ENCODE measurements around the gene COX6B2.

COX6B2 gene

GRCh38 chr19:55312621-55313512 lies 41.7 kb downstream of the COX6B2 start:
- Histone ChIP-seq H2BK12ac (ENCODE audit: low read length) (peak overlapping the region; percentile 84), H2BK5ac (ENCODE audit: low read length) (peak overlapping the region; percentile 75), H3K36me3 (replicated peaks in 1 of 2; ENCODE audit: control insufficient read depth in 2 of 2, insufficient read depth in 2 of 2, low read length in 2 of 2) (peaks cover 19 to 36% of the 10 kb centered on the region in 2 donors), H4K8ac (ENCODE audit: low read depth, low read length) (no peak overlapping the region), H3K79me1 (ENCODE audit: low read depth, low read length) (no peaks in the 10 kb centered on the region), H3K23ac (ENCODE audit: low read depth, low read length, poor library complexity) (peak overlapping the region; percentile 85), H3K4me2 (ENCODE audit: insufficient read depth, low read length, poor library complexity, severe bottlenecking) (no peak overlapping the region), H3K14ac (ENCODE audit: low read length) (no peak overlapping the region), H3K4me3 (ENCODE audit: low read length in 2 of 2) (no peak overlapping the region), H3K4ac (ENCODE audit: low read length) (peak overlapping the region; percentile 37), H2BK120ac (ENCODE audit: low read depth, low read length) (no peak overlapping the region), H2AK5ac (ENCODE audit: low read depth, low read length) (peak overlapping the region; percentile 63), H3K27me3 (ENCODE audit: control insufficient read depth in 3 of 3, insufficient read depth in 3 of 3, low read depth in 1 of 3, low read length in 3 of 3) (no peaks in the 10 kb centered on the region), H2BK15ac (ENCODE audit: low read length) (no peak overlapping the region), H3K4me1 (ENCODE audit: control insufficient read depth in 2 of 2, insufficient read depth in 1 of 2, low read depth in 1 of 2, low read length in 2 of 2) (peaks cover 3 to 4% of the 10 kb centered on the region in 2 donors), H4K91ac (ENCODE audit: low read depth, low read length, poor library complexity) (no peak overlapping the region), H3K27ac (replicated peaks; ENCODE audit: low read length) (peak overlapping the region; percentile 26), H2AFZ (ENCODE audit: low read length) (no peak overlapping the region), H3K18ac (ENCODE audit: low read length) (no peak overlapping the region), H3K9ac (ENCODE audit: low read depth, low read length, poor library complexity) (no peak overlapping the region), H3K9me3 (replicated peaks in 1 of 2; ENCODE audit: control insufficient read depth in 2 of 2, insufficient read depth in 1 of 2, low read depth in 1 of 2, low read length in 2 of 2) (peaks cover 2 to 5% of the 10 kb centered on the region in 2 donors)
- WGBS, 2 donors (ENCODE audit: extremely low coverage in 2 of 2, insufficient read length in 2 of 2, insufficient replicate concordance in 1 of 2), result no CpG with 5 or more reads among the region's 47 CpGs
- no peak for DNase-seq (ENCODE audit: low spot score)

GRCh38 chr19:55311797-55312196 lies 42.7 kb downstream of the COX6B2 start:
- Histone ChIP-seq H3K9me3 (replicated peaks in 1 of 2; ENCODE audit: control insufficient read depth in 2 of 2, insufficient read depth in 1 of 2, low read depth in 1 of 2, low read length in 2 of 2) (peaks cover 2 to 5% of the 10 kb centered on the region in 2 donors), H3K4me3 (ENCODE audit: low read length in 2 of 2) (no peak overlapping the region), H3K79me1 (ENCODE audit: low read depth, low read length) (no peaks in the 10 kb centered on the region), H4K8ac (ENCODE audit: low read depth, low read length) (no peak overlapping the region), H4K91ac (ENCODE audit: low read depth, low read length, poor library complexity) (no peak overlapping the region), H2AFZ (ENCODE audit: low read length) (no peak overlapping the region), H3K18ac (ENCODE audit: low read length) (no peak overlapping the region), H3K4me1 (ENCODE audit: control insufficient read depth in 2 of 2, insufficient read depth in 1 of 2, low read depth in 1 of 2, low read length in 2 of 2) (peaks cover 3 to 4% of the 10 kb centered on the region in 2 donors), H2BK120ac (ENCODE audit: low read depth, low read length) (no peak overlapping the region), H2BK5ac (ENCODE audit: low read length) (peak overlapping the region; percentile 82), H3K4ac (ENCODE audit: low read length) (no peak overlapping the region), H3K27me3 (ENCODE audit: control insufficient read depth in 3 of 3, insufficient read depth in 3 of 3, low read depth in 1 of 3, low read length in 3 of 3) (no peaks in the 10 kb centered on the region), H3K23ac (ENCODE audit: low read depth, low read length, poor library complexity) (no peak overlapping the region), H3K9ac (ENCODE audit: low read depth, low read length, poor library complexity) (no peak overlapping the region), H2BK12ac (ENCODE audit: low read length) (no peak overlapping the region), H3K14ac (ENCODE audit: low read length) (no peak overlapping the region), H3K27ac (replicated peaks; ENCODE audit: low read length) (no peak overlapping the region), H2AK5ac (ENCODE audit: low read depth, low read length) (no peak overlapping the region), H3K4me2 (ENCODE audit: insufficient read depth, low read length, poor library complexity, severe bottlenecking) (no peak overlapping the region), H2BK15ac (ENCODE audit: low read length) (no peak overlapping the region), H3K36me3 (replicated peaks in 1 of 2; ENCODE audit: control insufficient read depth in 2 of 2, insufficient read depth in 2 of 2, low read length in 2 of 2) (peaks cover 22 to 45% of the 10 kb centered on the region in 2 donors)
- WGBS, 2 donors (ENCODE audit: extremely low coverage in 2 of 2, insufficient read length in 2 of 2, insufficient replicate concordance in 1 of 2), result no CpG with 5 or more reads among the region's 18 CpGs
- DNase-seq (ENCODE audit: low spot score), result no peak

GRCh38 chr19:55311397-55311796 lies 43.1 kb downstream of the COX6B2 start:
- Histone ChIP-seq H3K23ac (ENCODE audit: low read depth, low read length, poor library complexity) (no peak overlapping the region), H3K27ac (replicated peaks; ENCODE audit: low read length) (no peak overlapping the region), H3K9me3 (replicated peaks in 1 of 2; ENCODE audit: control insufficient read depth in 2 of 2, insufficient read depth in 1 of 2, low read depth in 1 of 2, low read length in 2 of 2) (peaks cover 2 to 5% of the 10 kb centered on the region in 2 donors), H3K27me3 (ENCODE audit: control insufficient read depth in 3 of 3, insufficient read depth in 3 of 3, low read depth in 1 of 3, low read length in 3 of 3) (no peaks in the 10 kb centered on the region), H3K9ac (ENCODE audit: low read depth, low read length, poor library complexity) (no peak overlapping the region), H3K36me3 (replicated peaks in 1 of 2; ENCODE audit: control insufficient read depth in 2 of 2, insufficient read depth in 2 of 2, low read length in 2 of 2) (peaks cover 26 to 49% of the 10 kb centered on the region in 2 donors), H4K91ac (ENCODE audit: low read depth, low read length, poor library complexity) (no peak overlapping the region), H3K18ac (ENCODE audit: low read length) (no peak overlapping the region), H2BK120ac (ENCODE audit: low read depth, low read length) (no peak overlapping the region), H2AK5ac (ENCODE audit: low read depth, low read length) (no peak overlapping the region), H3K4me3 (ENCODE audit: low read length in 2 of 2) (no peak overlapping the region), H3K4me1 (ENCODE audit: control insufficient read depth in 2 of 2, insufficient read depth in 1 of 2, low read depth in 1 of 2, low read length in 2 of 2) (peaks cover 2 to 4% of the 10 kb centered on the region in 2 donors), H3K4me2 (ENCODE audit: insufficient read depth, low read length, poor library complexity, severe bottlenecking) (no peak overlapping the region), H3K79me1 (ENCODE audit: low read depth, low read length) (no peaks in the 10 kb centered on the region), H2BK5ac (ENCODE audit: low read length) (peak overlapping the region; percentile 82), H4K8ac (ENCODE audit: low read depth, low read length) (no peak overlapping the region), H3K14ac (ENCODE audit: low read length) (no peak overlapping the region), H2BK15ac (ENCODE audit: low read length) (no peak overlapping the region), H2AFZ (ENCODE audit: low read length) (no peak overlapping the region), H3K4ac (ENCODE audit: low read length) (no peak overlapping the region), H2BK12ac (ENCODE audit: low read length) (no peak overlapping the region)
- WGBS, 2 donors (ENCODE audit: extremely low coverage in 2 of 2, insufficient read length in 2 of 2, insufficient replicate concordance in 1 of 2), result no CpG with 5 or more reads among the region's 9 CpGs
- DNase-seq (ENCODE audit: low spot score), result no peak

- Histone ChIP-seq H2BK15ac (ENCODE audit: low read length) (no peak overlapping the region), H4K8ac (ENCODE audit: low read depth, low read length) (peak overlapping the region; percentile 43), H3K27me3 (ENCODE audit: control insufficient read depth in 3 of 3, insufficient read depth in 3 of 3, low read depth in 1 of 3, low read length in 3 of 3) (no peaks in the 10 kb centered on the region), H2AK5ac (ENCODE audit: low read depth, low read length) (no peak overlapping the region), H3K9me3 (replicated peaks in 1 of 2; ENCODE audit: control insufficient read depth in 2 of 2, insufficient read depth in 1 of 2, low read depth in 1 of 2, low read length in 2 of 2) (peaks cover 2 to 5% of the 10 kb centered on the region in 2 donors), H4K91ac (ENCODE audit: low read depth, low read length, poor library complexity) (no peak overlapping the region), H3K79me1 (ENCODE audit: low read depth, low read length) (no peaks in the 10 kb centered on the region), H3K4me1 (ENCODE audit: control insufficient read depth in 2 of 2, insufficient read depth in 1 of 2, low read depth in 1 of 2, low read length in 2 of 2) (peaks cover 2 to 4% of the 10 kb centered on the region in 2 donors), H3K4me3 (ENCODE audit: low read length in 2 of 2) (no peak overlapping the region), H3K4me2 (ENCODE audit: insufficient read depth, low read length, poor library complexity, severe bottlenecking) (no peak overlapping the region), H3K9ac (ENCODE audit: low read depth, low read length, poor library complexity) (no peak overlapping the region), H2BK120ac (ENCODE audit: low read depth, low read length) (no peak overlapping the region), H3K36me3 (replicated peaks in 1 of 2; ENCODE audit: control insufficient read depth in 2 of 2, insufficient read depth in 2 of 2, low read length in 2 of 2) (peaks cover 35 to 58% of the 10 kb centered on the region in 2 donors), H3K27ac (replicated peaks; ENCODE audit: low read length) (no peak overlapping the region), H3K14ac (ENCODE audit: low read length) (no peak overlapping the region), H2BK5ac (ENCODE audit: low read length) (no peak overlapping the region), H2BK12ac (ENCODE audit: low read length) (peak overlapping the region; percentile 22), H3K4ac (ENCODE audit: low read length) (no peak overlapping the region), H3K18ac (ENCODE audit: low read length) (no peak overlapping the region), H3K23ac (ENCODE audit: low read depth, low read length, poor library complexity) (no peak overlapping the region), H2AFZ (ENCODE audit: low read length) (no peak overlapping the region)
- WGBS, 2 donors (ENCODE audit: extremely low coverage in 2 of 2, insufficient read length in 2 of 2, insufficient replicate concordance in 1 of 2), result no CpG with 5 or more reads among the region's 7 CpGs
- DNase-seq (ENCODE audit: low spot score), result no peak
Measured at GRCh38 chr19:55310498-55310897, 44.0 kb downstream of the COX6B2 start.
